Right ventricle myocardium superior (tissue), 1 donor: ENCODE results near the gene COL20A1. TPM values are rescaled to one million over a fixed set of nuclear protein-coding genes. Genes with fewer than 3 reads are reported as not detected.

Experiments
- ATAC-seq: fragments of 200-7000 bp; cut with Tn5 transposase; one replicate; pipeline ENCODE4 v1.9.1; 2020; ENCODE audit warnings: mild to moderate bottlenecking; ENCODE audit not compliant: poor library complexity
- DNase-seq: peaks from one replicate; pipeline ENCODE4 v3.0.0-alpha.2; 2020
- intact Hi-C: fragments of 100-400 bp; cut with DNase I; formaldehyde crosslinking; loops from one replicate; pipeline ENCODE4 v1.11.2; 2022
- total RNA-seq: library from RNA; stranded (reverse); fragmentation: NEBNext Ultra II Directional; extraction: Animal tissue kit (Norgen Biotek cat#: 25700); gene quantifications from one replicate; pipeline ENCODE4 v1.2.1, GENCODE V29; 2021
- donor health status: DM: no; HTN: yes; CAD: no; lungs with severe emphysema.

COL20A1 gene
- total RNA-seq, 1 donor from 2014 or later: not detected

DNA sequence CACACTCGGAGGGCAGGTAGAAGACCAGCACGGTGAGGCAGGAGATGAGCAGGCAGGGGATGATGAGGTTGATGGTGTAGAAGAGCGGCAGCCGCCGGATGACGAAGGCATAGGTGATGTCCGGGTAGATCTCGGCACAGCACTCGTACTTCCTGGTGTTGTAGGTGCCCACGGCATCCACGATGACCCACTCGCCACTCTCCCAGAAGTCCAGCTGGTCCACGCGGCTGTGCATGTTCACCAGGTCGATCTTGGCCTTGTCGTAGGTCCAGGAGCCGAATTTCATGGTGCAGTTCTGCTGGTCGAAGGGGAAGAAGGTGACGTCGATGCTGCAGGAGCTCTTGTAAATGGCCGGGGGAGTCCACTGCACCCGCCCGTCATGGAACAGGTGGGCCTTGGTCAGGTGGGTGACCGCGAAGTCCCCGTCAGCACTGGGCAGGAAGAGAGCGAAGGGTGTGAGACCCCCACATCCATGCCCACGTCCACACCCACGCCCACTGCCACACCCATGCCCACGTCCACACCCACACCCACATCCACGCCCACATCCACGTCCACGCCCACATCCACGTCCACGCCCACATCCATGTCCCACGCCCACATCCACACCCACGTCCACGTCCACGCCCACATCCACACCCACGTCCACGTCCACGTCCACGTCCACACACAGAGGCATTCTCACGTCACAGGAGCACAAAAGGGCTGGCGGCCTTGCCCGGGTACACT, 57.8 kb downstream of the COL20A1 start:
- DNase-seq (no peak), ATAC-seq (no peak)
- intact Hi-C loops: no loop called here

DNA sequence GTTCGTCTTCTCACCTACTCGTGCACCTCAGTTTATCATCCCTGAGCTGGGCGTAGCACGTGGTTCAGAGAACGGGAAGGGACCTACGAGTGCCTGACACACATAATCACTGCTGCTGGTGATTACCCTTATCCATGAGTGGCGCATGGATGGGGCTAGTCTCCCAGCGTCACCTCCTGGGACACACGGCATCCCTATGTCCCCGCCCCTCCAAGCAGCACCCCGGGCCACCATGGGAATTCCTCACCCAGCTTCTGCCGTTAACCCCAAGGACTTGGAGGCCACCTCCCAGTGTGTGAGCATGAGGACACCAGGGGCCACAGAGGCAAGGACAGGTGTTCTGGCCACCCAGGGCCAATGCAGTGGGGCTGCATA, 58.3 kb downstream of the COL20A1 start:
- DNase-seq (no peak), ATAC-seq (no peak)
- intact Hi-C loops: no loop called here

DNA sequence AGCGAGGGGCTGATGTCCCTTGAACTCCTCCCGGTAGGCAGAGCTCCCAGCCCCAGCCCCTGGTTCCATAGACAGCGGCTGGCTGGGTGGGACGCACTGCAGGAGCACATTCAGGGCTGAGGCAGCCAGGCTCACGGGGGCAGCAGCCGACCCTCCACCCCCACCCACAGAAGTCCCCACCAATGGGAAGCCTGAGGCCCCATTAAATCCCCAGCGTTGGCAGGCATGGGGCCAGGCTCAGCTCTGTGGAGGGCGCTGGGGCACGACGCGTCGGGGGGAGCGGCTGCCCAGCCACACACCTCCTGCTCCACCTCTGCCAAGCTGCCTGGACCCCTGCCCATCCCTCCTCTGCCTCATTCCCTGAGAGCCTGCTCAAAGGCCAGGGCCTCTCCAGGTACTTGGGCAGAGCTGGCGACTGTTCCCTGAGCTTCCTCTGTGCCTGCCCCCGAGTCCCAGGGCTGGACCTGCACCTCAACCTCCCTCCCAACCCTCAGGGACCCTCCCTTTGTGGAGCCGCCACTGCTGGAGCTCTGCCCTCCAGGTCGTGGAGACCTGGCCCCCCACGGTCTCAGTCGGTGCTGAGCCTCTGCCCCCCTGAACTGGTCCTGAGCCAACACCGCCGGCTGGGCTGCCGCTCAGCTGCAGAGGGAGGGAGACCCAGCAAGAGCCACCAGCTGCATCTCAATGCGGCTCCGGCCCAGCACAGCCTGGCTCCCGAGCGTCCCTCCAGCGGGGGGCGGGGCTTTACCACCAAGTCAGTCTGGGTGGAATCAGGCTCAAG, 59.0 kb downstream of the COL20A1 start:
- ATAC-seq (peak; percentile 83), DNase-seq (peak; percentile 82)
- intact Hi-C loops: no loop called here

DNA sequence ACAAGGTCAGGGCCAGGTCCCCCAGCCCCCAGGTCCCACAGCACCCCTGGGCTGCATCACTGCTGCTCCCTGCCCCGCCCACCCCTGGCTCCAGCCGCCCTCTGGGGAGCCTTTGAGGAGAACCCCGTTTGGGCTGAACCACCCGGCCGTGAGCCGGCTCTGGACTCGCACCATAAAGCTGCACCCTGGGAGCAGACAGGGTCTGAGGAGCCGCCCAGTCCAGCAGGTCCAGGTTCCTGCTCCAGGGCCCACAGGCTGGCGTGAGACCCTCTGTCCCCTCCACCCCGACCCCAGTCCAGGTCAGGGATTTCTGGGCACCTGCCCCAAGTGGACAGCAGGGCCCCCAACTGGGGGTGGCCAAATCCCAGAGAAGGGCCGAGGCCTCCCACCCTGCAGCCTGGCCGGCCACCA, 59.8 kb downstream of the COL20A1 start:
- no peak for DNase-seq
- intact Hi-C loops: no loop called here
- ATAC-seq: no peak

DNA sequence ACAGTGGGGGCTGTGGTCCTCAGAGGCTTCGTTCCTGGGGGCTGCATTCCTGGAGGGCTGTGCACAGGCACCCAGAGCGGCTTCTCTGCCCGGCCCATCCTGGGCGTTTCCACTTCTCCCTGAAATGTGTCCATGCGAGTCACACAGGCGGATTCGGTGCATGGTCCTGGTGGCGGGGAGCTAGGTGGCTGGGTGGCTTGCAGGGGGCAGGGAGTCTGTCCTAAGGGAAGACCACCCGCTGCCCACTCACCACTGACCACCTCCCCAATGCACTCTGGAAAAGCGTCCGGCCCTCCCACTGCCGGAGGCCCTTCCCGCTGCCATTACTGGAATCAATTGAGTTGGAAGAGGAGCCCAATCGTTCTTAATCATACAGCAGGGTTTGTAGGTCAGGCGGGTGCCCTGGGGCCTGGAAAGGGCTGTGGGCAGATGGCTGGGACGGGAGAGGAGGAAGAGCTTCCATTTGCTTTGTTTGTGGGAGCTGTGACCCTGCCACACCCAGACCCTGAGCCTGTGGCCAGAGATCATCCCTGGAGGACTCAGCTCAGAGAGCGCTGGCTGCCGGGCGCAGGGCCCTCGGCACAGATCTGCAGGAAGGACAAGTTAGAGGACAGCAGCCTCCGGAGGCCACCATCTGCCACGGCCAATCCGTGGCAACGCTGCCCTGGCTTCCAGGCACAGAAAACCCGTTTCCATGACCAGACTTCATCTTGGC, 61.8 kb downstream of the COL20A1 start:
- ATAC-seq (no peak), DNase-seq (no peak)
- intact Hi-C loops: no loop called here

DNA sequence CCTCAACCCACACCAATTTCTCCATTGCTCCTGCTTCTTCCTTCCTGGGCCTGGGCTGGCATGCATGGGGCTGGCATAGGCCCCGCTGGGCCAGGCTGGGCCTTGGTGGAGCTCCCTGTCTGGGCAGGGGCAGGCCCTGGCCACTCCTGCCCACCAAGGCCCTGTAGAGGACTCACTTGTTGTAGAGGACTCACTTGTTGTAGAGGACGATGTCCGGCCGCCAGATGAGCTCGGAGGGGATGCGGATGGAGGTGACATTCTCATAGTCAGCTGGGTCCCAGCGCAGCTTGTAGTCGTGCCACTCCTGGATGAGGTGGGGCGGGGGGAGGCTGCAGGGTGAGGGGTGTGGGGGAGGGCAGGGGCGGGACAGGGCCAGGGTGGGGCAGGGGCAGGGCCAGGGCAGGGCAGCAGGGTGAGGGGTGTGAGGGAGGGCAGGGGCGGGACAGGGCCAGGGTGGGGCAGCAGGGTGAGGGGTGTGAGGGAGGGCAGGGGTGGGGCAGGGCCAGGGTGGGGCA, 62.9 kb downstream of the COL20A1 start:
- no peak for DNase-seq
- intact Hi-C loops: no loop called here
- no peak for ATAC-seq

DNA sequence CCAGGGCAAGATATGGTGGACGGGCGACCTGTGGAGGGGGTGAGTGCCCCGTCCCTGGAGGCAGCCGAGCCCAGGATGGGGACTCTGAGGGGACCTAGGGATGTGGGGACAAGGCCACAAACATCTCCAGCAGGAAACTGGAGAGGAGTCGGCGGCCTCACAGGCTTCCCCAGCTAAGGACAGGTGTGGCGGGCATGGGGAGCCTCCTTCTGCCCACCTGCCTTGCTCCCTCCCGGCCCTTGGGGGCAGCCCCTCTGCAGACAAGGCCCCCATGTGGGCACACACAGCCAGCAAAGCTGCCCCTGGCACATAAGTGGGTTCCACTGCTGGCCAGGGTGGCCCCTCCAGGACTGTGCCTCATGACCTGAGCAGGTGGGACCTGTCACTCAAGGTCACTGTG, 63.5 kb downstream of the COL20A1 start:
- intact Hi-C loops: no loop called here
- no peak for ATAC-seq
- DNase-seq: no peak

DNA sequence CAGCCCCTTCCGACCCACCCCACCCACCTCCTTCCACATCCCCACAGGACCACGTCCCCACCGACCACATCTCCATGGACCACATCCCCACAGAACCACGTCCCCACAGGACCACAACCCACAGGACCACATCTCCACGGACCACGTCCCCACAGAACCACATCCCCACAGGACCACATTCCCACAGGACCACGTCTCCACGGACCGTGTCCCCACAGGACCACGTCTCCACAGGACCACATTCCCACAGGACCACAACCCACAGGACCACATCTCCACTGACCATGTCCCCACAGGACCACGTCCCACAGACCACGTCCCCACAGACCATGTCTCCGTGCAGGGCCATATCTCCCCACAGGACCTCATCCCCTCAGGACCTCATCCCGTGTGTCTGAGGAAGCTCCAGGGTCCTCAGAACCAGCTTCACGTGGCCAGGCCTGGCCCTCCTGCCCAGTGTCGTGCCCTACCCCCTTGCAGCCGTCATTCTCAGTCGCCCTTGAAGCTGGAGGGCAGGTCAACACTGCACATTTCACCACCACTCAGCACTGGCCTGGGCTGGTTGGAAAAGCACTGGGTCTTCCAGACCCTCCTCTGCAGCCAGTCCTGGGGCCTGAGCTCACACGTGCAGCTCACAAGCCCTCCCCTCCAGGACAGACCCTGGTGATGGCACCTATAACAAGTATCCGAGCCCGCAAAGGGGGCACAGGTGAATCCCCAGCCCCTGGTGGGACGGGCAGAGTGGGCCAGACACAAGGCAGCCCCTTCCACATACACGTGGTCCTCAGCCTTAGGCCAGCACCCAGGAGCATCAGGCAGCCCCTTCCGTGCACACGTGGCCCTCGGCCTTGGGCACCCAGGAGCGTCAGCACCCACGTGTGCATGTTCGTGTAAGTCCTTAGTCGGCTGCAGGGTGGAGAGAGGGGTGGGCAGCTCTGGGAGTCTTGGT, 64.2 kb downstream of the COL20A1 start:
- intact Hi-C loops: no loop called here
- DNase-seq: no peak
- peak; percentile 64 for ATAC-seq

DNA sequence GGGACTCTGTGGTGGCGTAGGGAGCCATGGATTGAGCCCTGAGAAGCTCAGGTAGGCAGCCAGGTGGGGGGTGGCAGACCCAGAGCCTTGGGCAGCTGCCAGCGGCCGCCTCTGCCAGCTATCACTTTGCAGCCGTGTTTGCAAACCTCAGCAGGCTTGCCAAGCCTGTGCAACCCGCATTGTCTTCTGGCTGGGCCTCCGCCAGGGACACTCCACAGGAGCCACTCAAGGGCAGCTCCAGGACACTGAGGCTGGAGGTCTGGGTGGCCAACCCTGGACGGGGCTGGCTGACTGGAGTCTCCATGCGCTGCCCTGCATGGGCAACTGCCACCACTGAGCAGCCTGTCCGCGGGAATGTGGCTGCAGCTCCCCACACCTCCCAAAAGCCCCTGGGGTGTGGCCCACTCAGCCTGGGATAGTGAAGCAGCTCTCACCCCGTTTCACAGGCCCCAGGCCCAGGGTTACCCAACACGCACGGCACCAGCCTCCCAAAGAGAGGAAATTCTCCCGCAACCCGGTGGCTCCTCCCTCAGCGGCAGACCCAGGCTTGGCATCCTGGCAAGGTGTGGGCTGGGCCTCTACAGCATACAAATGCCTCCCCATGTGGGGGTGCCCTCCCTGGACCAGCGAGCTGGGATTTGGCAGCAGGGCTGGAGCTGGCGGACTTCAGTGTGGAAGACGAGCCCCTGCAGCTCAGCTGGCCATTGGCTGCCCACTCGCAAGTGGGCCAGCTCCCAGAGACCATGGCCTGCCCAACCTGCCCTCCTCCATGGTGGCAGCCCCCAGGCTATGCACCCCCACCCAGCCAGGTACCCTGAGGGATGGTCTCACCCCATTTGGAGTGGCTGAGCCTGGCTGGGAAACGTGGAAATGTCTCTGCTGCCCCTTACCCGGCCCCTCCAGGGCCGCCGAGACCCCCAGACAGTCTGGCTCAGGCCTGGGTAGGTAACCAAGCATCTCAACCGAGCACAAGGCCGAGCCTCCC, 65.2 kb downstream of the COL20A1 start:
- intact Hi-C loops: no loop called here
- peak; percentile 92 for ATAC-seq
- DNase-seq: peak; percentile 90

DNA sequence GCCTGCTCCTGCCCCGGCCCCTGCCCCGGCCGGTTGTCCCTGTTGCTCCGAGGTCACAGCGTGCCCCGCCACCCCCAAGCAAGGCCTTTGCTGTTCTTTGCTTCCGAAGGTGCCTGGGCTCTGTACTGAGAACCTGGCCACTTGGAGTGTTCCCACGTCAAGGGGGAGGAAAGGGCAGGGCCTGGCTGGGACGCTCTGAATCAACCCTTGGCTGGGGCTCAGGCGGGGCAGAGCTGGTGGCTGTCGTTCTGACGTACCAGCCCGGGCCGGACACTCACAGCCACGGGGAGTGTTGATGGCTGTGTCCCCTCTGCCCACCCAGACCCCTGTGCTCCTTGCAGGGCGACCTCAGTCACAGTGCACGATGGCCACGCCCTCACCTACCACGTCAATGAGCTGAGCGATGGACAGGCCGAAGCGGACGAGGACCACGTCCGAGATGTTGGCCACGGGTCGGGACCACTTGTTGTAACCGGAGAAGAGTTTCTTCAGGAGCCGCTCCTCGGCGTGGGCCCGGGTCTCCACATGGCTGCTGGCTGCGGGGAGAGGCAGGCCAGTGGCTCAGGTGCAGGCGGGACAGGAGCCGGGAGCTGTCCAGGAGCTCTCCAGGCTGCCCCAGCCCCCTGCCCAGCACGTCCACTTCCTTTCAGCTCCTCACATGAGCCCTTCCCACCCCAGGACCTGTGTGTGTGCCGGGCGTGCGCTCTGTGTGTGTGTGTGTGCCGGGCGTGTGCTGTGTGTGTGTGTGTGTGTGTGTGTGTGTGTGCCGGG, 66.4 kb downstream of the COL20A1 start:
- no peak for DNase-seq
- intact Hi-C loops: no loop called here
- ATAC-seq: peak; percentile 24

DNA sequence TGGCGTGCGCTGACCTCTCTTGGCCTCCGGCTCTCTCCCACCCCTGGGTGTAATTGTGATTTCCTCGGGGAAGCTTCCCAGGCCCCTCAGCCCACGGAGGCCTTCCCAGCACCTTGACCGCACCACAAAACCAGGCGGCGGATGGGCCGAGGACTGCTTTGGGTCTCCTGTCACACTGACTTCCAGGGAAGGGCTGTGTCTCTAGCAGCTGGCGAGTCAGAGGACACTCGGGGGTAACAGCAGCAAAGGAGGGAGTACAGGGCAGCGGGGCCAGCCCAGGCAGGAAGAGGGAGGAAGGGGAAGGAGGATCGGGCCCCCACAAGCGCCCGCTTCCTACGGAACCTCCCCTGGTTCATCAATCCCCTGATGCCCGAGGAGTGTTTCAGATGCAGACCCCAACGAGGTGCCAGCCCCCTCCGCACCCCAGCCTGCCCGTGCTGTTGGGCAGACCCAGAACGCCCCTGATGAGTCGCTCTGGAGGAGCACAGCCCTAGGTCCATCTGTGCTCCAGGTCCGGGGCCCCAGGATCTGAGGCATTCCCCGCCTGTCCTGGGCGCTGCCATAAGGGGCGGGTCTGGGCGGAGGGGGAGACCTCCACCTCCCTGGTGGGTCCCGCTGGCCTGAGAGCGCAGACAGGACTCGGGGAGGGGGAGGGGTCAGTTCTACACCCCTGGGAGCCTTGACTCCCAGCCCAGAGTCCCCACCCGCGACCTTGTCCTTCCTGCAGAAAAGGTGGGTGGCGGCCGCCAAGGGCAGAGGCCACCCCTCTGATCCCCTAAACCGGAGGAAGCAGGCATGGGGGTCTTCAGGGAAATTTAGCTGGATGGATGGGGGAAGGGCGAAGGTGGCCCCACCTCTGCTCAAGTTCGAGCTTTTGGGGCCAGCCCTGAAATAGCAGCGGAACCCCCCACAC, 67.2 kb downstream of the COL20A1 start:
- intact Hi-C loops: no loop called here
- no peak for ATAC-seq
- peak; percentile 29 for DNase-seq

DNA sequence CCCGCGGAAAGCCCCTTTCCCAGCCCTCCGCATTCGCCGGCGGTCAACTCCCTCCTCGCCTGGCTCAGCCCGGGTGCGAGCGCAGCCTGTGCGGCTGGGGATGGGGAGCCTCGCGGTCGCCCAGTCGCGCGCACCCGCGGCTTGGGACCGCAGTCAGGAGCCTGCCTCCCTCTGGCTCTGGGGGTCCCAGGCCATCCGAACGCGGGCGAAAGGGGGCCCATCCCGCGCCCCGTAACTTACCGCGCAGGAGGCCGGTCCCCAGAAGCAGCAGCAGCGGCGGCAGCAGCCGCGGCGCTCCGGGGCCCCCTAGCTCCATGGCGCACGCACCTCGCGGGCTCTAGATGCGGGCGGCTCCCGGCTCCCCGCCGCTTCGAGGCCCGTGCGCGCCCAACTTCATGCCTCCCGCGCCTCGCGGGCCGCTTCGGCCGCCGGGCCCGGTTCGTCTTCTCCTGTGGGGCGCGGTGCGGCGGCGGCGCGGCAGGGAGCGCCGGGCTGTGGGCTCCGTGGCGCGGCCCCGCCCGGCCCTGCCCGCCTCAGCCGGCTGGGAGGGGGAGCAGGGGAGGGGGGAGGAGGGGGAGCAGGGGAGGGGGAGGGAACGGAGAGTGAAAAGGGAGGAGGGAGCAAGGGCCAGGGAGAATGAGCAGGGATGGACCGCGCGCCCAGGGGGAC, 68.0 kb downstream of the COL20A1 start, which contains the start of gene CHRNA4:
CHRNA4 (minus strand) TSS at position 500 of the 669 bp plus-strand sequence; CDS start at position 316, 184 bp downstream.
- intact Hi-C loops: no loop called here

DNA sequence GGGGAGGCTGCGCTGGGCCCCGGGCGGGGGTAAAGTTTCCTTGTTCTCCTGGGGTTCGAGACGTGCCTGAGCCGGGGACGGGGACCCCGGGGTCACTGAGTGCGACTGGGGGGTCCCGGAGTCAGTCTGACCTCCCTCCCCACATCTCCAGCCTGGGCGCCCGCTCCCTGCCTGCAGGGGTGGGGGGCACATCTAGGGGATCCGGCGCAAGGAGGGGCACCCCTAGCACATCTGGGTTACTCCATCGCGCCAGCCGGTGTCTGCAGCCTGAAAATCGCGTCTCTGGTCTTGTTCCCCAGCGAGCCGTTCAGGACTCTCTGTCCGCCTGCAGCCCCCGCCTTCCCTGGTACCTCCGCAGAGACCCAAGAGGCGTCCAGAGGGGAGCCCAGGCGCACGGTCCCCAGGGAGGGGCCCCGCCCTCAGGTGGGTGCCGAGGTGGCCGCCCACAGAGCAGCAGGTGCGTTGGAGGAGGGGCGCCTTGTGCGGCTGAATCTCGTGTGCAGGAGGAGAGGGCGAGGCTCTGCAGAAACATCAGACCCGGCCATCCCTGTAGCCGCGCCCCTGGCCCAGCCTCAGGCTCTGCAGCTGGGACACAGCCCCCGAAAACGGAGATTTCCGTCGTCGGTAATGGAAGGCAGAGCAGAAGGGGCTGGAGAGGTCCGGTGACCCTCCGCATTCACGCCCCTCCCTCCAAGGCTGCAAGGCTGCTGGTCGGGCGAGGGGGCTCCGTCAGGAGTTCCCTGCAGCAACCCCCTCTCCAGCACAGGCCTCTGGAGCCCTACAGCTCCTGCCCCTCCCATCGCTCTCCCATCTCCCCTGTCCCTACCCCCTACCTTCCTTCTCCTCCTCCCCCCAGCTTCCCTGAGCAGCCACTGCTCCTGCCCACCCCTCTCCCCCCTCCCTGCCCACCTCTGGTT, 68.8 kb downstream of the COL20A1 start:
- intact Hi-C loops: no loop called here
- DNase-seq (peak; percentile 34), ATAC-seq (no peak)

More for the DNA sequence above, 68.0 kb downstream of the COL20A1 start, which contains the start of gene CHRNA4:
- ATAC-seq (no peak), DNase-seq (peak; percentile 37)
